NCI-H128 (cell line): ENCODE measurements around the gene OR4B1.
A peak's percentile ranks its signal among the peaks of the same experiment; 100 is the strongest.
"Not testable (repeated sequence)": the region's sequence is repeated elsewhere in the genome, so short reads cannot be mapped to it uniquely, and the experiment has no call there.

Source experiments
- DNase-seq: peaks from one replicate; lab custom pipeline; 2025; ENCODE audit not compliant: unreplicated experiment; lab: John Stamatoyannopoulos, UW

Gene OR4B1, protein sequence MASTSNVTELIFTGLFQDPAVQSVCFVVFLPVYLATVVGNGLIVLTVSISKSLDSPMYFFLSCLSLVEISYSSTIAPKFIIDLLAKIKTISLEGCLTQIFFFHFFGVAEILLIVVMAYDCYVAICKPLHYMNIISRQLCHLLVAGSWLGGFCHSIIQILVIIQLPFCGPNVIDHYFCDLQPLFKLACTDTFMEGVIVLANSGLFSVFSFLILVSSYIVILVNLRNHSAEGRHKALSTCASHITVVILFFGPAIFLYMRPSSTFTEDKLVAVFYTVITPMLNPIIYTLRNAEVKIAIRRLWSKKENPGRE

DNA sequence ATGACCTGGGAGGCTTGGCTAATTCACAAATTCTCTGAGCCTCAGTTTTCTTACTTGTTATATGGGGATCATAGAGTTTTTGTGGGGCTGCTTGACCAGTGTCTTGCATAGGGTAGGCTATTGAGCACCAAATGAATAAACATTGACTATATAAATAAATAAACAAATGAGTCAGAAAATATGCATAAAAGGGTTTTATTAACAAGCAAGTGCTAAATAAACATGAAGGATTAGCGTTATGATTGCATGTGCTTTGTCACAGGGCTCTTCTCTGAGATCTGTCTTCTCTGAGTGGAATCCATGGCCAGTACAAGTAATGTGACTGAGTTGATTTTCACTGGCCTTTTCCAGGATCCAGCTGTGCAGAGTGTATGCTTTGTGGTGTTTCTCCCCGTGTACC, at the start of gene OR4B1:
Gene OR4B1 (plus strand): TSS at position 301 of the 400 bp plus-strand sequence. CDS start 0 bp downstream, at position 301.
- DNase-seq: no peak

DNA sequence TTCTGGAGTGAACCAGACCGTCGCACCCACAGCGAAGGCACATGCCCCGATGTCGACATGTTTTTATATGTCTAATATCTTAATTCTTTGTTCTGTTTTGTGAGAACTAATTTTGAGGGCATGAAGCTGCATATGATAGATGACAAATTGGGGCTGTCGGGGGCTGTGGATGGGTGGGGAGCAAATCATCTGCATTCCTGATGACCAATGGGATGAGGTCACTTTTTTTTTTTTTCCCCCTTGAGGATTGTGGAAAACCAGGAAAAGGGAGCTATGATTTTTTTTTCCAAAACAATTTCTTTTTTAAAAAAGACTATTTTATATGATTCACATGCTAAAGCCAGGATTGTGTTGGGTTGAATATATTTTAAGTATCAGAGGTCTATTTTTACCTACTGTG, 49.2 kb upstream of the OR4B1 start:
- no peak for DNase-seq

DNA sequence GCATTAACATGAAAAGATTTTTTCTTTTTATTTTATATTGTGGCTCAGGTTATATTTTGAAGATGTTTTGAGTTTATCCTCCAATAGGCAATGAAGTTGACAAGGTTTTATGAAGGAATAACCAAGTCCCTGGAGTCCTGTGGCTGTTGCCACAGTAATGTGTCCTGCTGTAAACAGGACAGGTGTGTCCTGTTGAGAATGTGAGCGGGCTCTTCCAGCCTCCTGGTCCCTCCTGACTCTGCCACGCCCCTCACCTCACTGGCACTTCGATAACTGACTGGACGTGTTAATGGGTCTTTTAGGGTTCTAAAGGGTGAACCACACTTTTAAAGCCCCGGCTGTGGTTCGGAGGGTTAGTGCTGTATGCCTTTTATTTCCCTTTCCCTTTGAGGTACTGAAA, 47.8 kb upstream of the OR4B1 start:
- no peak for DNase-seq

DNA sequence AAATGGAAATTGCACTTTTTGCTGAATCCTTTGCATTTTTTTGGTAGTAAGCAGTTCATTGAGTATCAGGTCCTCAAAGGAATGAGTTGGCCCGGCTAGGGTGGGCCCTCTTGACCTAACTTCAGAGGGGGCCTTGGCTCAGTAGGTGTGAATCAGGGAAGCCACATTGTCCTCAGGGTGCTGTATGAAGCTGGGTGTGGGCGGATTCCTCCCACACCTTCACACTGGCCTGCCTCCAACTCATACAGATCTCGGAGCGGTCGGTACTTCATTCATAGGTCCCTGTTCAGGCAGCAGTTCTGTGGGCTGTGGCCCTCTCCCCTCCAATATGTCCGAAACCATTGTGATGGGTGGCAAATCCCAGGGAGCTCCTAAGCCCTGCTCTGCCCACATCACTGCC, 47.4 kb upstream of the OR4B1 start:
- DNase-seq: no peak

DNA sequence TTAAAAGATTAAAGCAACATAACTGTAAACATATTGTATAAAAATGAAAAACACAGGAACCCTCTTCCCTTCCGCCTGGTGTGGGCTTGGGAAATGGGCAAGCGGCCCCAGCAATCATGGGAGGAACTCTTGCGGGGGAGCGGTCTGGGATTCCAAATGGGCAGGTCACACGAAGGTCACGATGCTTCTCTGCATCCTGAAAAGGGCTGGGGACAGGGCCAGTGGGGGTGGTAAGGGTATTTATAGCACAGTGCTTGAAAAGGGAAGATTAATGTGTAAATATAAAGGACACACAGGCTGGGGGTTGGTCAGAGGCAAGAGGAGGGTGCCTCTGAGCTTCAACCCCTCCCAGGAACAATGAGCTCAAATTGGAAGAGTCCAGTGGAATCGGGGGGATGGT, 46.9 kb upstream of the OR4B1 start:
- DNase-seq: no peak

DNA sequence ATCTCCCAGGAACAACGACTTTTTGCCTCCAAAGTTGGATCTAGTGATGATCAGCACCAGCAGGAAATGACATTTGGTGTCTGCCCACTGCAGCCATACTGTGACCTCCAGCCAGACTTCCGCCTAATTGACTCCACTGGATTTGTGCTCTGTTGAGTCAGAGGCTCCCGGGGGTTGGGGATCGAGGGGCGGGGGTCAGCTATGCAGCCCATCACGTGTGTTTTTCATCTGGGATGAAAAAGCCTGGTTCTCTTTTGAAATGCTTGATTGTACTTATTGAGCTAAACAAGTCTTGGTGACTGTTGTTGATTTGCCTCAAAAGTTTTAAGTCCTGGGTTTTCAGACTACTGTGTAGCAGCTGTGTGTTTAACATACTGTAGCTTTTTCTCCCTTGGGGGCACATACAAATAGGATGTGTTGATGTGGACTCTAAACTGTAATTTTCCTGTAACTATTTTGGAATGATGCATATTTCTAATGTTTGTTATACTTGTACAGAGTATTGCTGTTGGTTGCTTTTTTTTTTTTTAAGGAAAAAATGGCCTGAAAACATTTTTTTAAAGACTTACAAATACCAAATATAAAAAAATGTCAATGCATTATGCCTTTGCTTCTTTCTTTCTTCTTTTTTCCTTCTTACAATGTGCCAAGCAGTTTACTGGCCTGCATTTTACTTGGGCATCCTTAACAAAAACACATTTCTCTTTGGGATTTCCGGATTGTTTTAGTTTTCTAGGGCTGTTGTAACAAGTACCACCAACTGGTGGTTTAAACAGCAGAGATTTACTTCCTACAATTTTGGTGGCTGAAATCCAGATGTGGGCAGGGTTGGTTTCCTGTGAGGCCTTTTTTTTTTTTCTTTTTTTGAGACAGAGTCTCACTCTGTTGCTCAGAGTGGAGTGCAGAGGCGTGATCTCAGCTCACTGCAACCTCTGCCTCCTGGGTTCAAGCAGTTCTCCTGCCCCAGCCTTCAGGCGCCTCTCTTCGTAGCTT, 46.1 kb upstream of the OR4B1 start:
- DNase-seq: no peak

DNA sequence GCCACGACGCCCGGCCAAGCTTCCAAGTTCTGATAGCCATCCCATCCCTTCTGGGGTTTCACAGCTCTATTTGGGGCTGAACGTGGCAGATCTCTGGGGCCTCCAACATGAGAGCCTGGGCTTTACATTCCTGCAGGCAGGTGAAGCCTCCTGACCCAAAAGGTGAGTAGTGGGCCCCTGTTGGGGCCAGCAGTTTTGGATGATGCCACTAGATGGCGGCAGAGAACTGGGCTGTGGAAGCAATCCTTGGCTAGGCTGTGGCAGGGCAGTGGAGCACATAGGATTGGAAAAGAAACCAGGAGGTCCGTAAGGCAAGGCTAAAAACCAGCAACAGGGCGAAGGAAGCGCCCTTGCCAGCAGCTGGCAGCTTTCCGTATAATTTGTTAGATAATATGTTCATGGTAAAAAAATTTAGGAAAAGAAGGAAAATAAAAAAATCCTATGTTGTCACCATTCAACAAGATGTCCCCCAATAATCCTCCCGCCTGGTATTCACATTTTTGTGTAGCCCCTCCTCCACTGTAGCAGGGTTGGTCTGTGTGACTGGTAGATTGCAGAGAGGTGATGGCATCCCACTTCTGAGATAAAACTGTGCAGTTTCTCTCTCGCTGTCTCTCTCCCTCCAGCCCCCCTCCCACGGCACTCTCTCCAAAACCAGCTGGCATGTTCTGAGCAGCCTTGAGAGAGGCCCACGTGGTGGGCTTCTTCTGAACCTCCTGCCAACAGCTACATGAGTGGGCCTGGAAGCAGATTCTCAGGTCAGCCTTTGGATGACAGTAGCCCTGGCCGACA, 43.6 kb upstream of the OR4B1 start:
- DNase-seq: peak; percentile 54

DNA sequence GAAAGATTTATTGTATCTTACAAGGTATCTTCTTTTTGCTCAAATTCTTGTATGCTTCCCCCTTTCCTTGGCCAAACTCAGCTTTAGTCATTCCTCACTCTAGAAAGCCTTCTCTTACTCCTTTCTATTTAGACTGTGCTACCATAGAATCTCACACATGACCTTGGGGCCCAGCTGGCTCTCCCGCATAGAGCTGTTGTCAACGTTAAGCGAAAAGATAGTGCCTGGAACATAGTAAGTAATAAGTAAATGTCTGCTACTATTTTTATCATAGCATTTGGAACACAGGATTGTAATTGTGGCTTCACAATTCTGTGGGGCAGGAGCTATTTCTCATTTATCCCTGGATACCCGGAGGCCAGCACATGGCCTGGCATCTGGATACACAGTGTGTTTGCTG, 38.9 kb upstream of the OR4B1 start:
- no peak for DNase-seq

DNA sequence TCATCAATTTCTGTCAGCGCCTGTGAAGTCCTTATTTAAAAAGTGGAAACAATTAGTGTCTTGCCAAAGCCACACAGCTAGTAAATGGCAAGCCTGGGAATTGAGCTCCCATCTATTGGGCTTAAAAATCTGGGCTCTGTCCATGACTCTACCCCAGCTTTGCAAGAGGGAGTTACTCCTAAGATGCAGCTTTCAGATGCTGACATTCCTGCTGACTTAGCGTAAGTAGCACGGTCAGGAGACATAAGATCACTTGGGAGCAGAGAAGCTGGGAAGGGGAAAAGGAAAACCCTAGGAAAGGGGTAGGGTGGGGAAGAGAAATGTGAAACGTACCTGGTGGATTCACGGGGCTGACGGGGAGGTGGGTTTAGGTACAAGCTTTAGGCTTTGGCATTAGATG, 36.0 kb upstream of the OR4B1 start:
- no peak for DNase-seq

DNA sequence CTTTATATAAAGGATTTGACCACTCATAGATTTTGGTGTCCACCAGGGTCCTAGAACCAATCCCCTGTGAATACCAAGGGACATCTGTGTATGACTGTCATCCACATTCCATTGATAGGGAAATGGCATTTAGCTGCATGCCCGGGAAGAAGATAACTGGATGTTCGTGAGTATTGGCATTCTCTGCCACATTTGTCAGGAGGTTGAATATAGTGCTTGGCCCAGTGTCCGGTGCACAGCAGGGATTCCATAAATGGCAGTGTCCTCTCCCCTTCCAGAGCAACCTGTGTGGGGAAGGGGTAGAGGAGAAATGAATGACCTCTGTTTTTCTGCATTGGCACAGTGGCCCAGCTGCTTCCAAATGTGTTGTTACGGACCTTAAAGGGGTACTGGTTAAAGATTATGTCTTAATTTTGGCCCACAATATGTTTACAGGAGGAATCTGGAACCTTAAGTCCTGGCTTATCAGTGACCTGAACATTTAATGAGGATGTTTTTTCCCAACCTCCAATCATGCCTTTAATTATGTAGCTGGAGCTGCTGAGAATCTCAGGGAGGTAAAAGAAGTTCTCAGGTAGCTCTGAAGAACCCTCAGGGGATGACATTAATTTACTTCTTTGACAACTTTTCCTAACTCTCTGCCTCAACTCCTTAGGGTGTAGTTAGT, 33.6 kb upstream of the OR4B1 start:
- DNase-seq: no peak

DNA sequence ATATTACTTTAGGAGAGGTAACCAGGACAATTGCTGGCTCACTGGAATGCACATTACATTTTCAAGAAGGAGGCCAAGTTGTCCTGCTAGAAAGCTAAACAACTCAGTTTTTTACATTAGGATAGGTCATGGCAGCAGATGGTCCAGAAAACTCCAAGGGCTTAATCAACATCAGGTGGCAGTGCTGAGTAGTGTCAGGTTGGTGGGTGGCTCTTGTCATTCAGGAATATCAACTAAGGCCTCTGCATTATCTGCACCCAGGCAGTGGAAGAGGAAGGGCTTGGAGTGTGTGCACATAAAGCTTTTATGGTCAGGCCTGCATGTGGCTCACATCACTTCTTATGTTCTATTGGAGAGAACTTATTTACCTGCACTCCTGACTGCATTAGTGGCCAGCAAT, 32.2 kb upstream of the OR4B1 start:
- no peak for DNase-seq

DNA sequence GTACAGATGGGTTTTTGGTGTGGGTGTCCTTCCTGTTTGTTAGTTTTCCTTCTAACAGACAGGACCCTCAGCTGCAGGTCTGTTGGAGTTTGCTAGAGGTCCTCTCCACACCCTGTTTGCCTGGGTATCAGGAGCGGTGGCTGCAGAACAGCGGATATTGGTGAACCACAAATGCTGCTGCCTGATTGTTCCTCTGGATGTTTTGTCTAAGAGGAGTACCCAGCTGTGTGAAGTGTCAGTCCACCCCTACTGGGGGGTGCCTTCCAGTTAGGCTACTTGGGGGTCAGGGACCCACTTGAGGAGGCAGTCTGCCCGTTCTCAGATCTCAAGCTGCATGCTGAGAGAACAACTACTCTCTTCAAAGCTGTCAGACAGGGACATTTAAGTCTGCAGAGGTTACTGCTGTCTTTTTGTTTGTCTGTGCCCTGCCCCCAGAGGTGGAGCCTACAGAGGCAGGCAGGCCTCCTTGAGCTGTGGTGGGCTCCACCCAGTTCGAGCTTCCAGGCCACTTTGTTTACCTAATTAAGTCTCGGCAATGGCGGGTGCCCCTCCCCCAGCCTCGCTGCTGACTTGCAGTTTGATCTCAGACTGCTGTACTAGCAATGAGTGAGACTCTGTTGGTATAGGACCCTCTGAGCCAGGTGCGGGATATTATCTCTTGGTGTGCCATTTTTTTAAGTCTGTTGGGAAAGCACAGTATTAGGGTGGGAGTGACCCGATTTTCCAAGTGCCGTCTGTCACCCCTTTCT, 25.5 kb upstream of the OR4B1 start:
- not testable (repeated sequence) for DNase-seq

DNA sequence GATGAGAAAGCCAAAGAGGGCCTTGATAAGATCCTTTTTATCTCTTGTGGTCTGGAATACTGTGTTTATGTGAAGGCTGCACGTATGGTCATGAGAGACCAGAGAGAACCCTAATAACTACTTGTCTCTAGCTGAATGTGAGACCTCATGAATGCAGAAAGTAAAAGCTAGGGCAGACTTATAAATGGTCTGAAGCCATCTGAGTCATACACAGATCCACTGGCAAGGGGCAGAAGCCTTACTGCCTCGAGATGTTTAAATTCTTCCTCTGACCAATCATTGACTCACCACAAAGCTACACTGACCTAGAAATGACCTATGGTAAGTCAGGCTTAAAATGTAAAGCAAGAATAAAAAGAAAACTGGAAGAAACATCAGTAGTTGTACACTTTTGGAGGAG, 22.7 kb upstream of the OR4B1 start:
- no peak for DNase-seq

DNA sequence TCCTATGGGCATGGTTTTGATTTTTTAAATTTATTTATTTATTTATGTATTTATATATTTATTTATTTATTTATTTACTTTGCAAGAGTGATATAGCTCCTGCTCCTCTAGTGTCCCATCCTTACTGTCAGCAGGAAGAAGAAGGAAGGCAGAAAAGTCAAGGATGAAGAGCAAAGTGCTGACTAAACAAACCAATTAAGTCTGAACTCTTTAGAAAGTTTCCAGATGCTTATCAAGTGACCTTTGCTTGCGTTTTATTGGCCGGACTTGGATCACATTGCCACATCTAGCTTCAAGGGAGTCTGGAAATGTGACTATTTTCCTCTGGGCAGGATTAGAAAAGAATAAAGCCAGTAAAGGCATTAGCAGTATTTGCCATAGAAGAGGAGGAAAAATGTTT, 8.7 kb upstream of the OR4B1 start:
- no peak for DNase-seq

DNA sequence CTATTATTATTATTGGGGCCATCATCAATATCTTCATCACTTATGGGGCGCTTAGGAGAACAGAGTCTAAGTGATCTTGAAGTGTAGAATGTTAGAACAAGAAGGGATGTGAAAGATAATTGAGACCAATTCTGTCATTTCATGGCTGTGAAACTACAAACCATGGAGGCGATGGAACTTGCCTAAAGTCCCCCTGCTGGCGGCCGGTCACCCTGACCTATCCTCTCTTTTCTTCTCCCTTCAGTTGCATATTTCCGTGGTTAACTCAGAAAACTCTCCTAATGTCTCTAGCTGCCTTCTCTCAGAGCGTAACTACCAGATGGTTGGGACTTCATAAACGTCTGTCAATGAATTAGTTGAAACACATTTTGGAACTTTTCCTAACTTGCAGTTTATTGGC, 6.6 kb upstream of the OR4B1 start:
- no peak for DNase-seq

DNA sequence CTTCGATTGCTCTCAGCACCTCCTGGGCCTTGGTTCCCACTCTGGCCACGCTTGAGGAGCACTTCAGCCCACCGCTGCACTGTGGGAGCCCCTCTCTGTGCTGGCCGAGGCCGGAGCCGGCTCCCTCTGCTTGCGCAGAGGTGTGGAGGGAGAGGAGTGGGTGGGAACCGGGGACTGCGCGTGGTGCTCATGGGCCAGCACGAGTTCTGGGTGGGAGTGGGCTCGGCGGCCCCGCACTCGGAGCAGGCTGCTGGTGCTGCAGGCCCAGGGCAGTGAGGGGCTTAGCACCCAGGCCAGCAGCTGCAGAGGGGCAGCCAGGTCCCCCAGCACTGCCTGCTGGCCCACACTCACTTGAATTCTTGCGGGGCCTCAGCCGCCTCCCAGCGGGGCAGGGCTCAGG, 12.2 kb downstream of the OR4B1 start:
- no peak for DNase-seq

DNA sequence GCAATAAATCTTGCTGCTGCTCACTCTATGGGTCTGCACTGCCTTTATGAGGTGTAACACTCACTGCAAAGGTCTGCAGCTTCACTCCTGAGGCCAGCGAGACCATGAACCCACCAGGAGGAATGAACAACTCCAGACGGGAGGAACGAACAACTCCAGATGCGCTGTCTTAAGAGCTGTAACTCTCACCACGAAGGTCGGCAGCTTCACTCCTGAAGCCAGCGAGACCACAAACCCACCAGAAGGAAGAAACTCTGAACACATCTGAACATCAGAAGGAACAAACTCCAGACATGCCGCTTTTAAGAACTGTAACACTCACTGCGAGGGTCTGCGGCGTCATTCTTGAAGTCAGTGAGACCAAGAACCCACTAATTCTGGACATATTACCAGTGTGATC, 13.4 kb downstream of the OR4B1 start:
- DNase-seq: not testable (repeated sequence)

DNA sequence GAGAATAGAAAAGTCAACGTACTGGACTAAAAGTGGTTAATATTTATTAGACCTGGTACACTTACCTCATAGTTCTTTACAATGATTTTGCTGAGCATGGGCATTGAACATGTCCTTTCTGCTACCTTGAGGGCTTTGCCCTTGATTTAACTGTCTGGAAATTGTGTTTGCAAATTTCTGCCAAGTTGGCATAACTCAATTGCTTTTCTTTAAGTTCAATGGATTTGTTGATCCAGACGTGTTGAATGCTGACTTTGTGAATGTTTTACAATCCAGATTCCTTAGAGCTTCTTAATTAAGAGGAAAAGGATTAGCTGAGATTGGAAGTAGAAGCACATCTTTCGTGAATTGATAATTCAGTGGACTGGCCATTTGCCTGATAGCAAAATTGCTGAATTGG, 21.1 kb downstream of the OR4B1 start:
- no peak for DNase-seq

DNA sequence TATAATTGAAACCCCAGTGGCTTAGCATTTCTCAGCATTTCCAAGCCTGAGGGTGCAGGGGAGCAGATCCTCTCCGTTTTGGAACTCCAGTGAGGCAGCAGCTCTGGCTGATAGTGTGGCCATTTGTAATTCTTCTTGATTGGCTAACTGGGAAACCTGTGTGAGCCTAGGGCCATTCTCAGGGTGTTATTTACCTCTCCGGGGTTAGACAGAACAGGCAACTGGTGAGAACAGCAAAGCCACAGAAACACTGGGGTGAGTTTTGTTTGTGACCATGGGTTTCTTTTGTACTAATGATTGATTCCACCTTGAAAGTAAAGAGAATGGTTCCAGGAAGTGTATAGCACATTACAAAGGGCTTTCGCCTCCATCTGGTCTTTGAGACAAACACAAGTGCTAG, 25.9 kb downstream of the OR4B1 start:
- DNase-seq: no peak

DNA sequence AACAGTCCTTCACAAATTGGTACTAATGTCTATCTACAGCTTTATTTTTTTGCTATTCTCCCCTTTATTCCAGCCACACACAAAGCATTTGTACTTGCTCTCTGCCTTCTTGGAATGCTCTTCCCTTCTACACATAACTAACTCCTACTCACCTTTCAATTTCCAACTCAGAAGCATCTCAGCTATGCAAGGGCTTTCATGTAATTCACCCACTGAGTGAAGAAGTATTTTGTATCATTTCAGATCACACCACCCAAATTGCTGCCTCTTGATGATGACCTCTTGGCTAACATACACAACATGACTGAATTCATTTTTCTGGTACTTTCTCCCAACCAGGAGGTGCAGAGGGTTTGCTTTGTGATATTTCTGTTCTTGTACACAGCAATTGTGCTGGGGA, 28.2 kb downstream of the OR4B1 start, which contains the start of gene OR4X2:
Gene OR4X2 (plus strand): TSS at position 301 of the 400 bp plus-strand sequence. CDS start 0 bp downstream, at position 301.
- DNase-seq: no peak
